HEK293 (cell line): ENCODE measurements around the gene SBF2.

Source experiments
- ELK4 ChIP-seq: IDR thresholded peaks from 2 replicates; pipeline ENCODE4 v1.6.1; 2011; ENCODE audit warnings: mild to moderate bottlenecking, low read depth, low read length, borderline replicate concordance
- GLI2 ChIP-seq: fragments of 450-650 bp; formaldehyde crosslinking; IDR thresholded peaks from 2 replicates; pipeline ENCODE4; 2017; ENCODE audit warnings: missing biosample characterization, missing genetic modification characterization, low read depth, borderline replicate concordance
- HIC1 ChIP-seq: fragments of 450-650 bp; formaldehyde crosslinking; IDR thresholded peaks from 2 replicates; pipeline ENCODE4 v1.5.1; 2016; ENCODE audit warnings: missing biosample characterization, missing genetic modification characterization
- KLF9 ChIP-seq: fragments of 450-650 bp; formaldehyde crosslinking; IDR thresholded peaks from 2 replicates; pipeline ENCODE4 v1.5.1; 2016; ENCODE audit warnings: missing biosample characterization, missing genetic modification characterization, low read depth
- MYNN ChIP-seq: fragments of 450-650 bp; formaldehyde crosslinking; IDR thresholded peaks from 2 replicates; pipeline ENCODE4 v1.5.1; 2016; ENCODE audit warnings: missing biosample characterization, missing genetic modification characterization, borderline replicate concordance
- MZF1 ChIP-seq: fragments of 450-650 bp; formaldehyde crosslinking; IDR thresholded peaks from 2 replicates; pipeline ENCODE4 v1.5.1; 2017; ENCODE audit warnings: missing biosample characterization, missing genetic modification characterization, borderline replicate concordance
- PRDM10 ChIP-seq: fragments of 450-650 bp; formaldehyde crosslinking; IDR thresholded peaks from 2 replicates; pipeline ENCODE4 v1.5.1; 2016; ENCODE audit warnings: missing biosample characterization, missing genetic modification characterization
- SALL2 ChIP-seq: fragments of 450-650 bp; formaldehyde crosslinking; IDR thresholded peaks from 2 replicates; pipeline ENCODE4 v1.5.0; 2017; ENCODE audit warnings: missing biosample characterization, mild to moderate bottlenecking, missing genetic modification characterization, borderline replicate concordance
- ZBTB44 ChIP-seq: fragments of 450-650 bp; IDR thresholded peaks from 2 replicates; pipeline ENCODE4 v1.5.1; 2018; ENCODE audit warnings: missing biosample characterization, mild to moderate bottlenecking, missing genetic modification characterization
- ZNF169 ChIP-seq: fragments of 450-650 bp; formaldehyde crosslinking; IDR thresholded peaks from 2 replicates; pipeline ENCODE4 v1.5.1; 2016; ENCODE audit warnings: missing biosample characterization, missing genetic modification characterization
- ZNF221 ChIP-seq: fragments of 450-650 bp; formaldehyde crosslinking; IDR thresholded peaks from 2 replicates; pipeline ENCODE4 v1.5.1; 2017; ENCODE audit warnings: missing biosample characterization, missing genetic modification characterization, borderline replicate concordance
- ZNF514 ChIP-seq: fragments of 450-650 bp; formaldehyde crosslinking; IDR thresholded peaks from 2 replicates; pipeline ENCODE4 v1.5.1; 2016; ENCODE audit warnings: missing biosample characterization, missing genetic modification characterization
- ZNF544 ChIP-seq: fragments of 450-650 bp; formaldehyde crosslinking; IDR thresholded peaks from 2 replicates; pipeline ENCODE4 v1.5.0; 2017; ENCODE audit warnings: missing biosample characterization, missing genetic modification characterization
- ZNF626 ChIP-seq: fragments of 450-650 bp; sonication (Bioruptor Pico); formaldehyde crosslinking; IDR thresholded peaks from 2 replicates; pipeline ENCODE4 v1.5.1; 2018; ENCODE audit warnings: missing biosample characterization, missing genetic modification characterization, inconsistent platforms
- ZNF645 ChIP-seq: fragments of 450-650 bp; formaldehyde crosslinking; IDR thresholded peaks from 2 replicates; pipeline ENCODE4; 2016; ENCODE audit warnings: missing biosample characterization, missing genetic modification characterization
- ZNF660 ChIP-seq: fragments of 450-650 bp; IDR thresholded peaks from 2 replicates; pipeline ENCODE4 v1.5.1; 2018; ENCODE audit warnings: missing biosample characterization, mild to moderate bottlenecking, missing genetic modification characterization
- ZNF776 ChIP-seq: fragments of 450-650 bp; formaldehyde crosslinking; IDR thresholded peaks from 2 replicates; pipeline ENCODE4 v1.5.0; 2017; ENCODE audit warnings: missing biosample characterization, missing genetic modification characterization, borderline replicate concordance
- TF ChIP-seq, protein P1 (sequence below): fragments of 450-650 bp; formaldehyde crosslinking; IDR thresholded peaks from 2 replicates; pipeline ENCODE4 v1.5.1; 2017; ENCODE audit warnings: missing biosample characterization, missing genetic modification characterization
- TF ChIP-seq, protein P2 (sequence below): fragments of 450-650 bp; formaldehyde crosslinking; IDR thresholded peaks from 2 replicates; pipeline ENCODE4 v1.5.1; 2016; ENCODE audit warnings: missing biosample characterization, missing genetic modification characterization
- TF ChIP-seq, protein P3 (sequence below): sonication (generic); formaldehyde crosslinking; IDR thresholded peaks from 2 replicates; pipeline ENCODE4 v1.8.1; 2022; ENCODE audit warnings: mild to moderate bottlenecking, moderate library complexity, missing genetic modification reagents
- TF ChIP-seq, protein P4 (sequence below): fragments of 450-650 bp; formaldehyde crosslinking; IDR thresholded peaks from 2 replicates; pipeline ENCODE4 v1.5.1; 2016; ENCODE audit warnings: missing biosample characterization, missing genetic modification characterization, low read depth

Gene SBF2

DNA sequence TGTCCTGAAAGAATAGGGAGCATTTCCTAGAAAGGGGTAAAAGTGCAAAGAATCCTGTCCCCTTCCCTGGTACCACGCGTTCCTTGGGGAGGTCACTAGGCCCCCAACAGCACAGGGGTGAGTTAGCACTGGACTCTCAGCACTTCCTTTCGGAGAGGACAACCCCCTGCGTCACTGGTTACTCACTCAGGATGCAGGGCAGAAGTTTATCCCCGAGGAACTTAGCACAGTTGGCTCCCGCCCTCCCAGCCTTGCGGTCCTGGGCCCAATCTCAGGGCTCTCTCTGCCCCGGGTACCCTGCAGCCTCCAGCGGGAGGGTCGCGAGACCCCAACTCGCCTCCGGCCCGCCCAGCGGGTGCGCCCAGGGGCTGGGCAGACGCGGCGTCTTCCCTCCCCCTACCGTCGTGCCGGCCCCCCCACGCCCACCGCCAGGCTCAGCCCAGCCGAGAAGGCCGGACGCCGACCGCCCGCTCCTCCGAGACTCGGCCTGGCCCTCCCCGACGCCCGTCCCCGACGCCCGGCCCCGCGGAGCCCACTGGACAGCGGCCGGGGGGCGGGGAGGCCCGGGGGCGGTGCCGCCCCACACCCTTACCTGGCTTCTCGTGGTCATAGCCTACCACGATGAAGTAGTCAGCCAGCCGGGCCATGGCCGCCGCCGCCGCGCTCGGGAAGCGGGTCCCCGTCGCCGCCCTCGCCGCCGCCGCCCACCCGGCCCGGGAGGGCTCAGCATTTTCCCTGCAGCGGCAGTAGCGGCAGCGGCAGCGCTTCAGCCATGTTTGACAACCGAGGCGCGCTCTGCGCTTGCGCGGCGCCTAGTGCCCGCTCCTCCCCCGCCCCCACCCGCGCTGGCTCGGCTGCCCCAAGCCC lies at the start of gene SBF2 (continued):
- TF ChIP-seq ZBTB44 (tag by site-specific recombination) = no peak
- TF ChIP-seq GLI2 (tag by site-specific recombination) = no peak
- no peak for TF ChIP-seq MYNN (tag by site-specific recombination)
- TF ChIP-seq HIC1 (tag by site-specific recombination) = no peak
- peak; percentile 54; the same call in 1 of the 2 replicates for TF ChIP-seq KLF9 (tag by site-specific recombination)
- TF ChIP-seq, protein P1, sequence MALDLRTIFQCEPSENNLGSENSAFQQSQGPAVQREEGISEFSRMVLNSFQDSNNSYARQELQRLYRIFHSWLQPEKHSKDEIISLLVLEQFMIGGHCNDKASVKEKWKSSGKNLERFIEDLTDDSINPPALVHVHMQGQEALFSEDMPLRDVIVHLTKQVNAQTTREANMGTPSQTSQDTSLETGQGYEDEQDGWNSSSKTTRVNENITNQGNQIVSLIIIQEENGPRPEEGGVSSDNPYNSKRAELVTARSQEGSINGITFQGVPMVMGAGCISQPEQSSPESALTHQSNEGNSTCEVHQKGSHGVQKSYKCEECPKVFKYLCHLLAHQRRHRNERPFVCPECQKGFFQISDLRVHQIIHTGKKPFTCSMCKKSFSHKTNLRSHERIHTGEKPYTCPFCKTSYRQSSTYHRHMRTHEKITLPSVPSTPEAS (tag by site-specific recombination) = no peak
- TF ChIP-seq ZNF169 = no peak
- TF ChIP-seq ZNF544 (tag by site-specific recombination) = no peak
- TF ChIP-seq ZNF626 (tag by site-specific recombination) = no peak
- TF ChIP-seq ZNF660 = no peak
- TF ChIP-seq ELK4 = no peak
- TF ChIP-seq SALL2 = no peak
- TF ChIP-seq, protein P2, sequence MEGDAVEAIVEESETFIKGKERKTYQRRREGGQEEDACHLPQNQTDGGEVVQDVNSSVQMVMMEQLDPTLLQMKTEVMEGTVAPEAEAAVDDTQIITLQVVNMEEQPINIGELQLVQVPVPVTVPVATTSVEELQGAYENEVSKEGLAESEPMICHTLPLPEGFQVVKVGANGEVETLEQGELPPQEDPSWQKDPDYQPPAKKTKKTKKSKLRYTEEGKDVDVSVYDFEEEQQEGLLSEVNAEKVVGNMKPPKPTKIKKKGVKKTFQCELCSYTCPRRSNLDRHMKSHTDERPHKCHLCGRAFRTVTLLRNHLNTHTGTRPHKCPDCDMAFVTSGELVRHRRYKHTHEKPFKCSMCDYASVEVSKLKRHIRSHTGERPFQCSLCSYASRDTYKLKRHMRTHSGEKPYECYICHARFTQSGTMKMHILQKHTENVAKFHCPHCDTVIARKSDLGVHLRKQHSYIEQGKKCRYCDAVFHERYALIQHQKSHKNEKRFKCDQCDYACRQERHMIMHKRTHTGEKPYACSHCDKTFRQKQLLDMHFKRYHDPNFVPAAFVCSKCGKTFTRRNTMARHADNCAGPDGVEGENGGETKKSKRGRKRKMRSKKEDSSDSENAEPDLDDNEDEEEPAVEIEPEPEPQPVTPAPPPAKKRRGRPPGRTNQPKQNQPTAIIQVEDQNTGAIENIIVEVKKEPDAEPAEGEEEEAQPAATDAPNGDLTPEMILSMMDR = no peak
- TF ChIP-seq ZNF776 (tag by site-specific recombination) = no peak
- no peak for TF ChIP-seq ZNF645
- TF ChIP-seq, protein P3, sequence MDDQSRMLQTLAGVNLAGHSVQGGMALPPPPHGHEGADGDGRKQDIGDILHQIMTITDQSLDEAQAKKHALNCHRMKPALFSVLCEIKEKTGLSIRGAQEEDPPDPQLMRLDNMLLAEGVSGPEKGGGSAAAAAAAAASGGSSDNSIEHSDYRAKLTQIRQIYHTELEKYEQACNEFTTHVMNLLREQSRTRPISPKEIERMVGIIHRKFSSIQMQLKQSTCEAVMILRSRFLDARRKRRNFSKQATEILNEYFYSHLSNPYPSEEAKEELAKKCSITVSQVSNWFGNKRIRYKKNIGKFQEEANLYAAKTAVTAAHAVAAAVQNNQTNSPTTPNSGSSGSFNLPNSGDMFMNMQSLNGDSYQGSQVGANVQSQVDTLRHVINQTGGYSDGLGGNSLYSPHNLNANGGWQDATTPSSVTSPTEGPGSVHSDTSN = peak; percentile 46; the same call in 1 of the 2 replicates
- TF ChIP-seq ZNF221 (tag by site-specific recombination) = no peak
- 0 out of 2 replicates have a peak, but pooled peaks have one; percentile 14 for TF ChIP-seq PRDM10
- no peak for TF ChIP-seq ZNF514 (tag by site-specific recombination)
- TF ChIP-seq, protein P4, sequence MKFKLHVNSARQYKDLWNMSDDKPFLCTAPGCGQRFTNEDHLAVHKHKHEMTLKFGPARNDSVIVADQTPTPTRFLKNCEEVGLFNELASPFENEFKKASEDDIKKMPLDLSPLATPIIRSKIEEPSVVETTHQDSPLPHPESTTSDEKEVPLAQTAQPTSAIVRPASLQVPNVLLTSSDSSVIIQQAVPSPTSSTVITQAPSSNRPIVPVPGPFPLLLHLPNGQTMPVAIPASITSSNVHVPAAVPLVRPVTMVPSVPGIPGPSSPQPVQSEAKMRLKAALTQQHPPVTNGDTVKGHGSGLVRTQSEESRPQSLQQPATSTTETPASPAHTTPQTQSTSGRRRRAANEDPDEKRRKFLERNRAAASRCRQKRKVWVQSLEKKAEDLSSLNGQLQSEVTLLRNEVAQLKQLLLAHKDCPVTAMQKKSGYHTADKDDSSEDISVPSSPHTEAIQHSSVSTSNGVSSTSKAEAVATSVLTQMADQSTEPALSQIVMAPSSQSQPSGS (tag by site-specific recombination) = no peak
- TF ChIP-seq MZF1 = no peak
